Esophagus muscularis mucosa (tissue), 4 donors: Measurements from ENCODE around the gene USF1. TPM values are rescaled to one million over a fixed set of nuclear protein-coding genes. Genes with fewer than 3 reads are reported as not detected.

Experiments used
- DNase-seq: peaks from one replicate; pipeline ENCODE4 v3.0.0-alpha.2; 2017; ENCODE audit errors: extremely low spot score
- H3K27ac ChIP-seq, 4 donors: fragments of 200-600 bp; sonication (generic); replicated peaks in 1 of 4; 1 replicate in 3 of 4; 2 replicates in 1 of 4; pipeline ENCODE4 v1.5.1; 2016 to 2019; ENCODE audit warnings: mild to moderate bottlenecking in 1 of 4
- H3K27me3 ChIP-seq, 4 donors: fragments of 200-600 bp; sonication (generic); one replicate each; pipeline versions ENCODE4 v1.5.1 to v1.6.0; 2016 to 2019
- H3K36me3 ChIP-seq, 4 donors: fragments of 200-600 bp; sonication (generic); one replicate each; pipeline ENCODE4 v1.5.1; 2016 to 2019
- H3K4me1 ChIP-seq, 4 donors: fragments of 200-600 bp; sonication (generic); one replicate each; pipeline ENCODE4 v1.5.1; 2016 to 2019
- H3K4me3 ChIP-seq, 4 donors: fragments of 200-600 bp; sonication (generic); 1 replicate in 2 of 4; 2 replicates in 2 of 4; pipeline ENCODE4 v1.5.1; 2016 to 2019; ENCODE audit warnings: mild to moderate bottlenecking in 4 of 4, moderate library complexity in 1 of 4
- H3K9me3 ChIP-seq, 4 donors: fragments of 200-600 bp; sonication (generic); 1 replicate in 3 of 4; 2 replicates in 1 of 4; pipeline ENCODE4 v1.5.1; 2016 to 2019
- EP300 ChIP-seq: sonication (generic); formaldehyde crosslinking; IDR thresholded peaks from one replicate; pipeline ENCODE4 v1.6.1; 2017; ENCODE audit warnings: antibody characterized with exemption
- POLR2A ChIP-seq: fragments of 450-650 bp; IDR thresholded peaks from one replicate; pipeline ENCODE4 v1.6.1; 2017; ENCODE audit warnings: antibody characterized with exemption, moderate library complexity, mild to moderate bottlenecking, low read depth
- POLR2AphosphoS5 ChIP-seq, 2 donors: sonication (generic); formaldehyde crosslinking; IDR thresholded peaks; one replicate each; pipeline ENCODE4 v1.6.1; 2017; ENCODE audit warnings: antibody characterized with exemption in 2 of 2
- WGBS: methylation state at CpG from one replicate; pipeline ENCODE4 v1.1.5; 2018; 5-methylcytosine and 5-hydroxymethylcytosine counted together
- intact Hi-C: fragments of 100-400 bp; cut with DNase I; formaldehyde crosslinking; loops from one replicate; pipeline ENCODE4 v1.15.1; 2023
- total RNA-seq, 4 donors: library from RNA; depleted of rRNA; stranded (reverse); fragments of >200 nt; gene quantifications; one replicate each; pipeline versions ENCODE4 v1.1.0 to v1.2.1, GENCODE V29; 2016
- TF ChIP-seq, protein P1 (sequence below), 3 experiments: fragments of 200-600 bp in 2 of 3; fragments of 450-650 bp in 1 of 3; sonication (generic) in 2 of 3; IDR thresholded peaks; one replicate each; pipeline ENCODE4 v1.5.1; 2017 to 2019; ENCODE audit warnings: antibody characterized with exemption in 3 of 3, mild to moderate bottlenecking in 2 of 3, moderate library complexity in 1 of 3

USF1 gene
- total RNA-seq, 4 donors from 2014 or later, result 36.5 to 54.2 (median 48.7) TPM

DNA sequence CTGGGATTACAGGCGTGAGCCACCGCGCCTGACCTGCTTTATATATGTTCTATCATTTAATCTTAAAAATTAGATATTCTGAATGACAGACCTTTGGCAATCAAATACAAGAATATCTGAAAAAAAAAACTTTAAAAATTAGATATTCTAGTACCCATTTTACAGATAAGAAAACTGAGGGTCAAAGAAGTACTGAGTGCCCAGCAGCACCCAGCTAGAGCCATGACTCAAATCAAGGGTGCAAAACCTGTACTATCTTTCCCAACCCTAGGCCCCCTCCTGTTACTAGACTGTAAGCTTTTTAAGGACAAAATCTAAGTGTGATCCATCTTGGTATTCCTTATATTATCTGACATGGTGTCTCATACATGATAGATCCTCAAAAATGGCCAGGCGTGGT lies 15.6 kb upstream of the USF1 start:
- Histone ChIP-seq H3K4me3 (no peak overlapping the region), H3K4me1 (no peaks in the 10 kb centered on the region), H3K36me3 (no peaks in the 10 kb centered on the region), H3K27ac (no peak overlapping the region), H3K9me3 (no peaks in the 10 kb centered on the region), H3K27me3 (peaks cover 0 to 31% (median 0%) of the 10 kb centered on the region in 4 donors)
- intact Hi-C loops, result no loop called here
- no peak for TF ChIP-seq POLR2A
- no peak for TF ChIP-seq POLR2AphosphoS5 (IDR thresholded peaks at IDR 0.05)
- TF ChIP-seq EP300, result no peak
- TF ChIP-seq, protein P1, sequence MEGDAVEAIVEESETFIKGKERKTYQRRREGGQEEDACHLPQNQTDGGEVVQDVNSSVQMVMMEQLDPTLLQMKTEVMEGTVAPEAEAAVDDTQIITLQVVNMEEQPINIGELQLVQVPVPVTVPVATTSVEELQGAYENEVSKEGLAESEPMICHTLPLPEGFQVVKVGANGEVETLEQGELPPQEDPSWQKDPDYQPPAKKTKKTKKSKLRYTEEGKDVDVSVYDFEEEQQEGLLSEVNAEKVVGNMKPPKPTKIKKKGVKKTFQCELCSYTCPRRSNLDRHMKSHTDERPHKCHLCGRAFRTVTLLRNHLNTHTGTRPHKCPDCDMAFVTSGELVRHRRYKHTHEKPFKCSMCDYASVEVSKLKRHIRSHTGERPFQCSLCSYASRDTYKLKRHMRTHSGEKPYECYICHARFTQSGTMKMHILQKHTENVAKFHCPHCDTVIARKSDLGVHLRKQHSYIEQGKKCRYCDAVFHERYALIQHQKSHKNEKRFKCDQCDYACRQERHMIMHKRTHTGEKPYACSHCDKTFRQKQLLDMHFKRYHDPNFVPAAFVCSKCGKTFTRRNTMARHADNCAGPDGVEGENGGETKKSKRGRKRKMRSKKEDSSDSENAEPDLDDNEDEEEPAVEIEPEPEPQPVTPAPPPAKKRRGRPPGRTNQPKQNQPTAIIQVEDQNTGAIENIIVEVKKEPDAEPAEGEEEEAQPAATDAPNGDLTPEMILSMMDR (IDR thresholded peaks at IDR 0.05), result no peak
- WGBS, result 94% methylated on average over 4 of the region's 4 CpGs
- DNase-seq, result no peak

DNA sequence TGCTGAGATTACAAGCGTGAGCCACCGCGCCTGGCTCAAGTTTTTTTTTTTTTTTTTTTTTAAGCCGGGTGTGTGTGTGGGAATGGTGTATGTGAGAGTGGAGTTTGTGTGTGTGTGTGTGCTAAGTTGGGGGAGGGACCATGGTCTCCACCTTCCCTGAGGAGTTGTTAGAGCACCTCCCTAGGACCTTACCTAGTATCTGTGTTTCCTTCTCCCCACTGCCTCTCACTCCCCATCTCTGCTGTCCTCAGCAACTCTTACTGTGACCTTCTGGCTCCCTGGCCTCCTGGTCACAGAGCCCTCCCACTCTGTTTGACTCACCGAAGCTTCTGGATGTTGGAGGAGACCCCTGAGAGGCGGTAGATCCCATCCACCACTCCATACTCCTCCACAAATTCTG lies 13.5 kb upstream of the USF1 start:
- H3K27ac ChIP-seq, result no peak overlapping the region
- H3K4me1 ChIP-seq, result no peaks in the 10 kb centered on the region
- intact Hi-C loops, result no loop called here
- H3K36me3 ChIP-seq, result no peaks in the 10 kb centered on the region
- peaks cover 0 to 33% (median 0%) of the 10 kb centered on the region in 4 donors for H3K27me3 ChIP-seq
- 86% methylated on average over 6 of the region's 6 CpGs for WGBS
- H3K9me3 ChIP-seq, result no peaks in the 10 kb centered on the region
- no peak overlapping the region for H3K4me3 ChIP-seq
- TF ChIP-seq, protein P1 (IDR thresholded peaks at IDR 0.05), result no peak
- TF ChIP-seq EP300 (no peak), POLR2AphosphoS5 (IDR thresholded peaks at IDR 0.05) (no peak), POLR2A (no peak)
- no peak for DNase-seq

DNA sequence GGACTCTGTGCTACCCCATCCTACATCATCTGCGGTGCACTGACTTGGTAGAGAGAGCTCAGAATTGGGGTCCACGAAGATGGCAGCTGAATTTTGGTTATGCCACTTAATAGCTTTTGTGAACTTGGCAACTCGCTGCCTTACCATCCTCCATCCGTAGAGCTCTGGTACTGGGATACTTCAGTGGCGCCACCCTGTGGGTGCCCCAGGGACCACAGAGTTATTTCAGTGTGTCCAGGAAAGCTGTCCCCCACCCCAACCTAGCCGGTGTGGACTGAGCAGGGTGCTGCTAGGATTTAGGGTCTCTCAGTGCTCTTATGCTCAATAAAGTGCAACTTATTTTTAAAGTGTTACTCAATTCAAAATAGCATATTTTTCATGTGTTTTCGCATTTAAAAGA lies 9.0 kb upstream of the USF1 start:
- WGBS, result 97% methylated on average over 7 of the region's 7 CpGs
- Histone ChIP-seq H3K4me3 (no peak overlapping the region), H3K4me1 (no peaks in the 10 kb centered on the region), H3K9me3 (no peaks in the 10 kb centered on the region), H3K27me3 (peaks cover 0 to 42% (median 0%) of the 10 kb centered on the region in 4 donors), H3K36me3 (no peaks in the 10 kb centered on the region), H3K27ac (no peak overlapping the region)
- DNase-seq, result no peak
- intact Hi-C loops, result no loop called here
- TF ChIP-seq, protein P1 (IDR thresholded peaks at IDR 0.05), result no peak
- TF ChIP-seq EP300 (no peak), POLR2AphosphoS5 (IDR thresholded peaks at IDR 0.05) (no peak), POLR2A (no peak)

DNA sequence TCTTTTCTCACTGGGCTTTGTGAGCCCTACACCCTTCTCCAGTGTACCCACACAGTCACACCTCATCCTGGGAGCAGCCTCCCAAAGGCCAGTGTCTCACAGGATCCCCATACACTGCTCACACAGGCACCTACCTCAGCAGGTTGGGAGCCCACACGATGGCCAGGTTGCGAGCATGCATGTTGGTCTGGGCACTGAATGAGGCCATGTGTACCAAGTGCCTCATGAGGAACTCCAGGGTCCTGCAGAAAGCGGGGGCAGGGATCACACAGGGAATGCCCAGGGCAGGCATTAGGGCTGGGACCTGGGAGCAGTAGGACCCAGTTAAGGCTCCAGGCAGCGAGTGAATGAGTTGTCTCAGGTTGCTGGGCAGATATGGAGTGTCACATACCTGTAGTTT lies 8.5 kb upstream of the USF1 start:
- DNase-seq, result no peak
- intact Hi-C loops, result no loop called here
- Histone ChIP-seq H3K9me3 (no peaks in the 10 kb centered on the region), H3K4me1 (no peaks in the 10 kb centered on the region), H3K36me3 (no peaks in the 10 kb centered on the region), H3K27ac (no peak overlapping the region), H3K4me3 (no peak overlapping the region), H3K27me3 (peaks cover 0 to 42% (median 0%) of the 10 kb centered on the region in 4 donors)
- WGBS, result 90% methylated on average over 4 of the region's 4 CpGs
- TF ChIP-seq, protein P1 (IDR thresholded peaks at IDR 0.05), result no peak
- TF ChIP-seq POLR2A, result no peak
- TF ChIP-seq EP300, result no peak
- no peak for TF ChIP-seq POLR2AphosphoS5 (IDR thresholded peaks at IDR 0.05)

DNA sequence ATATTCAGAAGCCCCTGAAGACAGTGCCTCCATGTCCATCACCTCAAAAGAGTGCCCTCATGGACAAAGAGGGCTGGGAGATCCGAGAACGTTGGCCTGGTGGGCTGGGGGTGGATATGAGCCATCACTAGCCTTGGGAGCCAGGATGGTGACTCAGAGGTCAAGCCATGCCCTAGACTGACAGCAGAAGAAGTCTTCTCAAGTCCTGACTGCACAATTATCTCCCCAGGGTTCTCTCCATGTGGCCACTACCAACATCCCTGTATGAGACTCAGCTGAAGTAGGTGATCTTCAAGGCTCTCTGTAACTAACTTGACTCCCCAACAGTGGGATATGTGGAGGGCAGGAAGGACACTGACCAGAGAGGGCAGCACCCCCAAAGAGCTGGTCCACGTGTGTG lies 7.1 kb upstream of the USF1 start:
- 76% methylated on average over 3 of the region's 3 CpGs for WGBS
- intact Hi-C loops, result no loop called here
- DNase-seq, result no peak
- Histone ChIP-seq H3K4me3 (no peak overlapping the region), H3K9me3 (no peaks in the 10 kb centered on the region), H3K27ac (no peak overlapping the region), H3K4me1 (no peaks in the 10 kb centered on the region), H3K36me3 (no peaks in the 10 kb centered on the region), H3K27me3 (peaks cover 0 to 45% (median 0%) of the 10 kb centered on the region in 4 donors)
- TF ChIP-seq EP300 (no peak), POLR2AphosphoS5 (IDR thresholded peaks at IDR 0.05) (no peak), POLR2A (no peak)
- TF ChIP-seq, protein P1 (IDR thresholded peaks at IDR 0.05), result no peak
